Measurements from ENCODE around the gene DLL4.

GRCh38 chr15:40953713-40954074 is 24.6 kb downstream of the DLL4 start:
- no peak for TF ChIP-seq EZH2phosphoT487 (IDR thresholded peaks at IDR 0.05; ENCODE audit: low read depth, severe bottlenecking, unreplicated experiment)
- TF ChIP-seq EZH2 (IDR thresholded peaks at IDR 0.05; ENCODE audit: borderline replicate concordance) = no peak
